ENCODE measurements around the gene THAP4.
A peak's percentile ranks its signal among the peaks of the same experiment; 100 is the strongest.
"Not testable (repeated sequence)": the region's sequence is repeated elsewhere in the genome, so short reads cannot be mapped to it uniquely, and the experiment has no call there.

THAP4 gene

DNA sequence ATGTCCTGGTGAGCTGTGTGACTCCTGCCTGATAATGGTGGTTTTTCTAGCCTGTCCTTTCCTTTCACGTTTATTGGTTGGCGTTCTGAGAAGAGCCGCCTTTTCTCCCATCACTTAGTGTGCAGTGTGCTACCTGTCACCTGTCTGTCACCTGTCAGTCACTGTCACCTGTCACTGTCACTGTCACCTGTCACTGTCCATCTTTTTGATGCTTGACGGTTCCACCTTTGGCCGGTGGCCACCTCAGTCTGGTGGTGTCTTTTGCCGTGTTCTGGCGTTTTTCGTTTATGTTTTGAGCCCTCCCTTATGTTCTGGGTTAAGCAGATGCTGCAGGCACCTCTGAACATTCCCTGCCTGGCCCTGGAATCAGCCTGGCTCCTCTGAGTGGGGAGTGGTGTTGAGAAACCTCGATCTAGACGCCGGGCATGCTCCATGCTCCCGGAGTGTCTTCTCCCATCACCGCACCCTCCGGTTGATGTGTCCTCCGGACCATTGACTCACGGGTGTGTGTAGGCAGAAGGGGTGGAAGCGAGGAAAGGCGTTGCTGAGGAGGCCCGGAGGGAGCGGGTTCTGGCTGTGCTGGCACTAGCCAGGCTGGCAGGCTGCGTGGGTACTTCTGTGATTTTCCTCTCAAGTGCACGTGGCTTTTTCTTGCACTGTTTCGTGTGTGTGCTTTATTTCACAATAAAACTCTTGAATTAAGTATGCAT is 28.9 kb upstream of the THAP4 start:
- no peak for DNase-seq

DNA sequence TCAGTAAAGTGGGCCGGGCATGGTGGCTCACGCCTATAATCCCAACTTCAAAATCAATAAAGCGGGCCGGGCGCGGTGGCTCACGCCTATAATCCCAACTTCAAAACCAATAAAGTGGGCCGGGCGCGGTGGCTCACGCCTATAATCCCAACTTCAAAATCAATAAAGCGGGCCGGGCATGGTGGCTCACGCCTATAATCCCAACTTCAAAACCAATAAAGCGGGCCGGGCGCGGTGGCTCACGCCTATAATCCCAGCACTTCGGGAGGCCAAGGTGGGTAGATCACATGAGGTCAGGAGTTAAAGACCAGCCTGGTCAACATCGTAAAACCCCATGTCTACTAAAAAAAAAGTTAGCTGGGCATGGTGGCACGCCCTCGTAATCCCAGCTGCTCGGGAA is 25.8 kb upstream of the THAP4 start:
- not testable (repeated sequence) for DNase-seq

DNA sequence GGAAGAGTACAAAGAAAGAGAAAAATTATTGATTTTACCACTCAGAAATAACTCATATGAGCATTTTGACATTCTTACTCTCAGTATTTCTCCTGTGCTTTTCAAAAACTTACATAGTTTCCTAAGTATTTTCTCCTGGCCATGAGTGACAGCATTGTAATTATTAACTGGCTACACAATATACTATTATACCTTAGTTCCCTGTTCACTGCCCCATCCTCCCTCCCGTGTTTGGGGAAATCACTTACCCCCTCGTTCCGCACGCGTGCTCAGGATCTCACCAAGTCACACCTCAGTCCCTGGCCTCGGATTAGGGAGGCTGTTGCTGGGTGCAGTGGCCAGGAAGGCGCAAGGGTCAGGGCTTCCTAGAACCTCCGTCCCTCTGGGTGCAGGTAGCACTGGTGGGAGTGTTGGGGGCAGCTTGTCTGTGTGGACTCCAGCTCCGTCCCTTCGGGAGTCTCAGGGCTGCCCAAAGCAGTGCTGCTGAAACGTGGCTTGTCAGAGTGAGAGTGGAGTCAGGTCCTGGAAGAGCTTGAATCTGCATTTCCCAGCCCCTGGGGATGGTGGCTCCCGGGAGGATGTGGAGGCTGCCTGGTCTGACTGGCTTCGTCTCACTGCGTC is 23.7 kb upstream of the THAP4 start:
- no peak for DNase-seq

DNA sequence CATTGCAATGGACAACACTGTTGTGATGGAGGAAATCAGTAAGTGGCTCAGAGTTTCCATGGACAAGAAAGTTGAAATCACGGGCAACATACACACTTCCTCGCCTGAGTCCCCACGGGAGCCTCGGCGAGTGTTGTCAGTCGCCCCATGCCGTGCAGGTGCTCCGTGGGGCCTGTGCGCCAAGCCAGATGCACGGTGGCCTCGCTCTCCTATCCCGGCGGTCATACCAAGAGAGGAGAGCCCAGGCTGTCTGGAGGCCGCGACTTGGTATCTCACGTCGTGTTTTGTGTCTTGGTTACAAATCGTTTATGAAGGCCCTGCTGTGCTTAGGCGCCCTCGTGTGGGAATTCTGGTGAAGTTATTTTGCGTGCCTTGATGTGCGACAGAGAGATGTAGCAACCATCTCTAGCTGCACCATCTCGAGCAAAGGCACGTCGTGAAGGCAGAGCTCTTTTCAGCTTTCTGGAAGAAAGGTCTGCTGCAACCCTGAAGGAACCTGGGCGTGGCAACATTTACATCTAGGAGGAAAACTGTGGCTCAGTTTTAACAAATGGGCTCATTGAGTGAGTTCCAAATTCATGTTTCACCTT is 22.3 kb upstream of the THAP4 start:
- DNase-seq, result peak; percentile 16 to 27

DNA sequence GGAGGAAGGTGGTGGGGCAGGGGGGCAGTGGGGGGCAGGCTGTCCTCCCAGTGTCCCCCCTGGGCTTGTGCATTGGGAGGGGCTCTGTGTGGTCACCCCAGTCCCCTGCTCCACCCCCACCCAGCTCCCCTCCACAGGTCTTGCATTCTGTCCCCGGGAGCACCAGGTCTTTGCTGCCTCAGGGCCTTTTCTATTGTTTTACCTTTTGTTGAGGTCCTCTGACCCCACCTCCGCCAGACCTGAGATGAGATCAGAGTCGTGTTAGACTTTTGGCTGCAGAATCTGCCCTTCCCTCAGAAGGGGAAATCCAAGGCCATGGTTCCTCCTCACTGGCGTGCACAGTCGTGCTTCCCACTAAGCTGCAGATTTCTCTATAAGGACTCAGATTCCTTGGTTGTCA is 21.3 kb upstream of the THAP4 start:
- no peak for DNase-seq

DNA sequence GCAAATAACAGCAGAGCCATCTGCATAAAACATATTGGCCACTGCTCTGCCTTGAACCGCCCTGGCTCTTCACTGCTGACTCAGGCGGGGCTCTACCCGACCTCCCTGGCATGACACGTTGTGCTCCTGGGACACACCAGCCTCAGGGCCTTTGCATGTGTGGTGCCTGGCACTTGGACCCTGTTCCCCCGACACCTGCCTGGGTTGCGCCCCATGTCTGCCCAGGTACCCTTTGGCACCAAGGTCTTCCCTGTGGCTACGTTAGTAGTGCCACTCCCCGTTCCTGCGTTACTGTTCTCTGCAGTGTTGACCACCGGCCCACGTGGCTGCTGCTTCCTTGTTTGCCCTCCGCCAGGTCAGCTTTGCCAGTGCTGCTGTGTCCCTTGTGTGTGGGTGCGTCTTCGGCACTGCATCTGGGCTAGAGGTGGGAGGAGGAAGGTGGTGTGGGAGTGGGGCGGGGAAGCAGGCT is 20.9 kb upstream of the THAP4 start:
- DNase-seq, result no peak

DNA sequence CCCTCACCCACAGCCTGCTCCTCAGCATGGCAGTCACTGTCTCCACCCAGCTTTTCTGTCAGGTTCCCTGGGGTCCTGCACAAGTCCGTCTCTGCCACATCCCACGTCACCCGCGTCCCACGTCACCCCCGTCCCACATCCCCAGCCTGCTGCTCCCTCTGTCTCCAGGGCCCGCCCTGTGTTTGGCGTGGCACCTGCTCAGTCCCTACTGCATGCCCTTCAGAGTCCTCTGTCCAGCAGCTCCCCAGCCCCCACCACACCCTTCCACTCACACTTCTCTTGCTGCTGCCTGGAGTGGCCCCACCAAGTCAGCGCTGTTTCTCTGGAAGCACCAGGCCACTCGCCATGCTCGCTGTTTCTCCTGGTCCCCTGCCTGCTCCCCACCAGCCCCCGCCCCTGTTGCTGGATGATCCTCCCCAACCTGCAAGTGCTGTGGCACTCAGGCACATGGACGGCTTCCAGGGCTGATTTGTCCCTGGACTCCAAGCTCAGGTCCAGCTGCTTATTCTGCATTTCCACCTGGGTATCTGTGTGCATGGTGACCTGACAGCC is 19.3 kb upstream of the THAP4 start:
- DNase-seq, result no peak

DNA sequence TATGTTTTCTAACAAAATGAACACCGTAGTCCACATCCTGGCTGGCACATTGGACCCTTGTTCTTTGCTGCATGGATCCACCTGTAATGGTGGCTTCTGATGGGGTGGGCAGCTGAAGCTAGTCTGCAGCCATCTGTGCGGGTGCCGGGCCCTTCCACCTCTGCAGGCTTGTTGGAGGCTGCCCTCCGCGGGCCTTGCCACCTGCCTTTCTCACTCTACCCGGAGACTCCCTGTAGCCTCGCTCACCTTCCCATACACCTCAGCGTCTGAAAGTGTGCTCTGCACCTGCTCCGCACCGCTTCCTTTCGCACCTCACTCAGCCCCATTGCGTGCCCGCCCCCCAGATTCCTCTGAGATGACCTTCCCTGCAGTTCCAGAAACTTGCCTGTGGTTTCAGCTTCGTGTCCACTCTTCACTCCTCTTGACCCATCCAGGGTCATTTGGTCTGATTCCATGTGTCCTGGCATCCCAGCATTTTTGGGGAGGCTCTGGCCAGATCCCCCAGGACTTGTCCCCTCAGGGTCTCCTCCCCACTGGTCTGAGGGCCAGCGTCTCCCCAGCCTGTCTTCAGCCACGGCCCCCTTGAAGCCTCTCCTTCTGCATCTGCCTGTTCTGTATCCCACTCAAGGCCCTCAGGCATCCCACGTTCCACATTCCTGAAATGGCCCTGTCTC is 18.7 kb upstream of the THAP4 start:
- no peak for DNase-seq

DNA sequence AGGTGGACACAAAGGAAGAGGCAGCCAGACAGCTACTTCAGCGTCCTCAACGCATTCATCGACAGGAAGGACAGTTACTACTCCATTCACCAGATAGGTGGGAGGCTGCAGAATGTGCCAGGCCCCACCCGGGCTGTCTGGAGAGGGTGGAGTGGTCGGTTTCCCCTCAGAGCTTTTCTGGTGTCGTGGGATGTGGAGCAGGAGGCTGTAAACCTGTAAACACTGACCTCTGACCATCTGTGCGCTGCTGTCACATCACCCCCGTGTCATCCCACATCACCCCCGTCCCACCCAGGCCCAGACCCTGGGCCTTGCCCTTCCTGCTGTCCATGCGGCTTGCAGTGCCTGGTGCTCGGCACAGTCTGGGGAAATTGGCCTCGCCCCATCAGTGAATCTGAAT is 17.6 kb upstream of the THAP4 start:
- DNase-seq, result no peak

DNA sequence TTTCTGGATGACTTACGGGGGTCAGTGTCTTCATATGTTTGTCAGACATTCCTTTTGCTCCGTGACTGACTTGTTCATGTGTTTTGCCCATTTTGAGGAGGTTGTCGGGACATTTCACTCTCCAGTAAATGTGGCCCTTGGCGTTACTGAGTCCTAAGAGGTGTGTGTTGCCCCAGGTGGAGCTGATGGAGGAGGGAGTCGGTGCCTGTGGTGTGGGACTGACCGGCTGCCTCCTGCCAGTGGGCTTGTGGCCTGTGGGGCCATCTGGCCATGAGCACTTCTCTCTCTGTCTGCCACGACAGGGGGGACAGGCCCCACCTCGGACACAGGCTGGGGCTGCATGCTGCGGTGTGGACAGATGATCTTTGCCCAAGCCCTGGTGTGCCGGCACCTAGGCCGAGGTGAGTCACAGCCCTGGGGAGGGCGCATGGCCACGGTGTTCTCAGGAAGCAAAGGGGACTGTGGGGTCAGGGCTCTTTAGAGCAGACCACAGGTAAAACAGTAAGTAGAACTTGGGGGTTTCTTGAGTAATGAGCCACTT is 16.3 kb upstream of the THAP4 start:
- no peak for DNase-seq

DNA sequence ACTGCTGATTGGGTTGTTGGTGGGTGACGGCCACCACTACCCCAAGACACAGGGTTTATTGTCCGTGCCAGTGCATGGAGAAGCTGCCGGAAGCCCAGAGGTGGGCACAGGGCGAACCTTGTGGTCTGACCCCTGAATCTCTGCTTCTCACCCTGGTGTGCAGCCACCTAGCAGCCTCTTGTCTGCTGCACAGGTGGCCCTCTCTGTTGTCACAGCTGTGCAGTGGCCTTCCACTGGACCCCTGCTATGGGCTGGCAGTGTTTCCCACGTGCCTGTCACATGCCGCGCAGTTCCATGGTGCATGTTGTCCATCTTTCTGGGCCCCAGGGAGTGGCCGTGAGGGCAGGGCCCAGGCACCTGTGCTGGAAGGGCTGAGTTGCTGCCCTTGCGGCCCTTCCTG is 15.8 kb upstream of the THAP4 start:
- DNase-seq, result no peak

DNA sequence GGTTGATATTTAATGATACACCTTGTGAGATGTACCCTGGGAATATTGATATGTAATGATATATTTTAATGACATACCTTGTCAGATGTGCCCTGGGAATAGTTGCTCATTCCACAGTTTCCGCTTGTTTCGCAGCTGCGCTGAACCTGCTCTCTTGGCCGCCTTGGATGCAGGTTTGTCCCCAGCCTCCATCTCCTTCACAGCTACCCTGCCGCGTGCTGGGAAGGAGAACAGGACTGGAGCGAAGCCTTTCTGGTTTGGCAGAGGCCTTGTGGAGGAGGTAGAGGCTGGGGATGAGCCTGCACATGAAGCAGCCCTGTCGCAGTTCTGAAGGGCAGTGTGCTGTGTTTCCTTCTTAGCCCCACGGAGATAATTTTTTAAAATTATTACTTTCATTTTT is 15.2 kb upstream of the THAP4 start:
- no peak for DNase-seq

DNA sequence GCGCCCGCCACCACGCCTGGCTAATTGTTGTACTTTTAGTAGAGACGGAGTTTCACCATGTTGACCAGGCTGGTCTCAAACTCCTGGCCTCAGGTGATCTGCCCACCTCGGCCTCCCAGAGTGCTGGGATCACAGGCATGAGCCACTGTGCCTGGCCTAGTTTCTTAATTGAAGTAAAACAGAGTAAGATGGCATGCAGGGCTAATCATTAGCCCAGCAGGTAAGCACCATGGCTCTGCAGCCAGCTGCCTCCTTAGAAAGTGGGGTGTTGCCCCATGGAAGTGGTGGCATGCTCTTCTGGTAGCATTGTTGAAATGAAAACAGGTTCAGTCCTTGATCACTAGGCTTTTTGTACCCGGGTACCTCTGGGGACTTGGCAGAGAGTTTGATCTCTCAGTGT is 13.0 kb upstream of the THAP4 start:
- no peak for DNase-seq

DNA sequence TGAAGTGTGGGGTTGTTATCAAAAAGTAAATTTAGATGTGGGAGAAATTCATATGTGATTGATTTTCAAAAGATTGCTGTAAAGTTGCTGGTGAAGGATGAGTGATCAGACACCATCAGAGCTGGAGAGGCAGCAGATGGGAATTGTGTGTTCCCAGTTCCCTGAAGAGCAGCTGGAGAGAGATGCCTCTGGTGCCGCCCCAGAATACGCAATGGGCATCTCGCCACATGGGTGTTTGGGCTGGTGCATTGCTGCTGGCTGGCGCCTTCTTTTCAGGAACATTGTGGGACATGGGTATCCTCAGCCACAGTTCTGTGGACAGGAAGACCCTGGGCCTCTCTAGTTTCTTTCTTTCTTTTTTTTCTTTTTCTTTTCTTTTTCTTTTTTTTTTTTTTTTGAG is 12.4 kb upstream of the THAP4 start:
- DNase-seq, result no peak

DNA sequence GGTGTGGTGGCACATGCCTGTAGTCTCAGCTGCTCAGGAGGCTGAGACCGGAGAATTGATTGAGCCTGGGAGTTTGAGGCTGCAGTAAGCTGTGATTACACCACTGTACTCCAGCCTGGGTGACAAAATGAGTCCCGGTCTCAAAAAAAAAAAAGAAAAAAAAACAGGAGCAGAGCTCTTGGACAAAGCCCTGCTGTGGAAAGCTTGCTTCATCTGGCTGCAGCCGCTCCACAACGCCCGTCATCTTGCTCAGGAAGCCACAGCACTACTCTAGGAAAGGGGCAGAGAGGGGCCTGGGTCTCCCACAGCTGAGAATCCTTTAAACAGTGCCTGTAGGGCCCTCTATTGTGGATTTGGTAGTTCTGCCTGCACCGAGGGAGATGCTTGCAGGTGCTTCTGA is 11.5 kb upstream of the THAP4 start:
- DNase-seq, result no peak

DNA sequence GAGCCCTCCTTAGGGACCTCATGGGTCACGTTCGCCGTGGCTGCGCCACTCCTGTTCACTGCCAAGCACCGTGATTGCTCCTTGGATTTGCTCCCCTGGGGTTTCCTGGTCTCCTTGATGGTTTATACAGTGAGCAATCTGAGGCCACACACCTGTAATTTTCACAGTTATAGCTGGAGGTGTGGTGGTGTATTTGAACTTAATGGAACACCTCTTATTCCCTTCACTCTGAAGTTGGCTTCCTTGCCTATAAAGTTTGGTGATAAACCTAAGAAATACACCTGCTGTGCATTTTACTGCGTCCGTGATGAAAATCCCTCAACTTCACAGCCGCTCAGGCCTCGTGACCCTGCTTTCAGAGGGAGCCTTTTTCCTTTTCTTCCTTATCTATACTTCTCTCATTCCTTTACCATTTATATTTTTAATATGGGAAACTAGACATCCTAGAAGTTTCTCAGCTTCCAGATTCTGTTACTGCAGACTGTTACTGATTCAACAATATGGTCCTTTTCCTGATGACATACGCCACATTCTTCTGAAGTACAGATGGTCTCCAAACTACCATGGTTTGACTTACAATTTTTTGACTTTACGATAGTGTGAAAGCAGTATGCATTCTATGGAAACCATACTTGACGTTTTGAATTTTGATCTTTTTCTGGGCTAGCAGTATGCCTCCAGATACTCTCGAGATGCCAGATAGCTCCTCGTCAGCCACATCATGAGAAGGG is 9.1 kb upstream of the THAP4 start:
- DNase-seq, result no peak

DNA sequence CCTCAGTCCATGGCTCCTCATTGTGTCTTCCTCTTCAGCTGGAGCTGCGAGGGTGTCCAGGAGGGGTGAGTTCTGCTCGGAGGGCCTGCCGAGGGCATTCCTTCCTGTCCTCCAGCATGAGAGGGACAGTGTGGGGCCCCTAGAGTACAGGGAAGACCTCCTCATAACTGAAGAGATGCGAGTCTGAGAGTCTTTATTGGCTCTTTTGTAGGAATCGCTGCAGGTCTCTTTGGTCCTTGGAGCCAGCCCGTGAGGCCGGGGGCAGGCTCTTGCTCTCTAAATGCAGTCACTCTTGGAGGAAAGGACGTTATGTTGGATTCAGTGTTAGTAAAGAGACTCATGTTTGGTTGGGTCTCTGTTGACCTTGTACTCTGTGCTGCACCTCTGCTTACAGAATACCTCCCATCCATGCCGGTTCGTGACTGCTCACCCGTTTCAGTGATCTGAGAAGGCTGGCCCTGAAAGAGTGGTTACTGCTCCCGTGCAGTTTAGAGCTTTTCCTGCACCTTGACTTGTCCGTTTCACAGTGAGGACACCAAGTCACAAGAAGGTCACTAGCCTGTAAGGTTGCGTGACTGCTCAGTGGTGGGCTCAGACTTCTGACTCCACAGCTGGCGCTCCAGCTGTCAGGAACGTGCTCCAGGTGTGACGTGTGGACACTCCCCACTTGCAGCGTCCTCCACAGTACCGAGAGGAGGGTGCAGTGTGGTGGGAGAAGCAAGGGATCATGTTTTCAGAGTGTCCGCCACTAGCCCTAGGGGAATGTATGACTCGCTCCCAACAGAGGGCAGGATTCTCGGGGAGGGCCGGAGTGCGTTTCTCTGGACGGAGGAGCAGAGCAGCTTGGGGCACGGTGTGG is 8.3 kb upstream of the THAP4 start:
- DNase-seq, result no peak

DNA sequence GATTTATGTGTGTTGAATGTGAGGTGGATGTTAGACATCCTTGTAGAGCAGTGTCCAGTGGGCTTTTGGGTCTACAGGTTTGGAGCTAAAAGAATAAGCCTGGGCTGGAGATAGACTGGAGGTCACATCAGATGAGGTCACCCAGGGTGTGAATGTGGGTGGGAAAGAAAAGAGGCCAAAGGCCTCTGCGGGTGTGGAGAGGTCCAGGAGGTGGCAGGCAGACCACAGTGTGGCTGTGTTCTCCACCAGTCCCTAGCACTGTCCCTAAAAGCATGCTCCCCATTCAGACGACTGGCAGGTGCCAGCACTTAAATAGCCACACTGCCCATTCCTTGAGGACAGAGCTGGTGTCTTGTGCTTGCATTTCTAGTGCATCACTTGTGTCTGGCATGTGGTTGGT is 4.7 kb upstream of the THAP4 start:
- DNase-seq, result no peak

DNA sequence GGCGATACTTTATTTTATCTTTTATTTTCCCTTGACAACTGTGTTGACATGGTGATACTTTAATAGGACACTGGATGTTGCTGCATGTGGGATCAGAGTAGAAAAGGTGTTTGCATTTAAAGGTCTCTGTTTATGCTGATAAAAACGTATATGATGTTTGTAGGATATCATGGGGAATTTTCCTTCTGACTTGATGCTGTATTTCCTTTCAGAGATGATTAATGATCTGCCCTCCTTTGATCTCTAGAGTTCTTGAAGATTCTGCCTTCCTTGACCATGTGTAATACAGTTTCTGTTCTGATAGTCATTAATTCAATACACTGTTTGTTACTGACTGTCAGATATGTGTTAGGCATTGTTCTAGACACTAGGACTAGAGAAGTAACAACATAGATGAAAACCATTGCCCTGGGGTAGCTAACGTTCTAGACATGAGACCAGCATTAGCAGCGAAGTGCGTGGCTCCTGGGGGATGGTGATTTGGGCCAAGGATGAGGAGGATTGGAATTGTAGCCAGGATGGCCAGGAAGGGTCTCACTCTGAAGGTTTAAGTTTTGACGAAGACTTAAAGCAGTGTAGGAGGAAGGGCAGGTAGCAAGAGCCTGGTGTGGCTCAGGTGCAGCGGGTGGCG is 3.3 kb upstream of the THAP4 start:
- no peak for DNase-seq

DNA sequence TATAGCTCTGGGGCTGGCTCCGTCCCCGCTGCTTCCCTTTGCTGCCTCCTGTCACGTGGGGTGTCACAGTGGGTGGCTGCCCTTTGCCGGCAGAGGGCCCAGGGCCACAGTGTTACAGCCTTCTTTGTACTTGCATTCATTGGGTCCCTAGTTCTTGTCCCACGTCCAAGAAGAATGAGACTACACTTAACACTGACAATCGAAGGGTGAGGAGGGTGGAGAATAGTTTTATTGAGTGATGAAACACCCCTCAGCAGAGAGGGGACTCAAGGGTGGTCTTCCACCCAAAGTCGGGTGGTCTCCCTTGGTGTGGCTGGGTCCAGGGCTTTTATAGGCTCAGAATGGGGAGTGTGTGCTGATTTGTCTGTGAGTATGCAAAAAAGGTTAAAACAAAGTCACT is 2.4 kb upstream of the THAP4 start:
- no peak for DNase-seq

DNA sequence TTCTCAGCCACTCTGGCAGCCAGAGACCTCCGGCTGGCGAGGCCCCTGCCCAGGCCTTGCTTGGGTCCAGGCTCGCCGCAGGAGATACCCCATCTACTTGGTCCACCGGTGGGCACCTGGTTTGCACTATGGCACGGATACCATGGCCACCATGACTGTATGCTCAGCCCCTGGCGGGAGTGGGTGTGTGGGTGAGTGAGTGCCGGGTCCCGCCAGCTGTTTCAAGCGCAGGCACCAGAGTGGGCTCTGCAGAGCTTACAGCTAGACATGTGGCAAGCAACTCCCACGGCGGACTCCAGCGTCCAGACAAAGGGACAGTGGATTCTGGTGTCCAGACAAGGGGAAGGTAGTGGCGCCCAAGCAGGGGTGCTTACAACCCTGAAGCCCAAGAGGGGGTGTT is 2.0 kb upstream of the THAP4 start:
- DNase-seq, result no peak
